GM12874 (cell line): ENCODE measurements around the gene NFAT5.

ENCODE experiments used
- TF ChIP-seq, protein P1 (sequence below): IDR thresholded peaks from 2 replicates; pipeline ENCODE4 v1.5.1; 2011; ENCODE audit warnings: low read depth, mild to moderate bottlenecking, control low read depth, low read length, moderate library complexity; ENCODE audit not compliant: insufficient read depth

NFAT5 gene

DNA sequence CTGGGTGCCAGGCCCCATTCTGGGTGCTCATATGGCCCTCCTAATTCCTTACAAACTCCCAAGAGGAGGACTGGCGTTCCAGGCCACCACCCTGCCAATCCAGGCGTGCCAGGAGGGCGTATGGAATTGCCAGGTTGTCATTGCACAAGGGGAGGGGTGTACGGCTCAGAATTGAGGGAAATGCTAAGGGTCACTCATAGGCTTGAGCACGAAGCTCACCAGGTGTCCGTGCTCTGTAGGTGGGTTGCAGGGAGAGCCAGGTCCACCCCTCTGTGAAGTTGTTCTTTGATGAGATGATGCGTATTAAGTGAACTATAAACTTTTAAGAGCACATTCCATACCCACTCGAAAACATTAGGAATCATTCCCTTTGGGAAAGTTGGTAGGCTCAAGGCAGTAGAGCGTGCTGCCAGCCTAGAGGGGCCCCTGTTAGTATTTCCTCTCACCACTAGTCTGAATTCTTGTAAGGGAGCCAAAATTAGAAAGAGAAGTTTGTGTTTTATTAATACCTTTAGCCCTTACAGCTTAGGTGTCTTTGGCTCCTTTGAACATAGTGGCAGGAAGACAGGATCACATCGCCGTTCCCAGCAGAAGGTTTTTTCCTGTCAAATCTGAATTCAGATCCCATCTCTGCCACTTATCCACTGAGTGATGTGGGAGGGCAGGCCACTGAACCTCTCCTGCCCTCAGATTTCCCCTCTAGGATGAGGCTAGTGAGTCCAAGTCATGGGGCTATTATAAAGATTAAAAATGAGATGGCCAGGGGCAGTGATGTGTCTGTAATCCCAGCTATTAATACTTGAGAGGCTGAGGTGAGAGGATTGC, 38.7 kb upstream of the NFAT5 start:
- TF ChIP-seq, protein P1, sequence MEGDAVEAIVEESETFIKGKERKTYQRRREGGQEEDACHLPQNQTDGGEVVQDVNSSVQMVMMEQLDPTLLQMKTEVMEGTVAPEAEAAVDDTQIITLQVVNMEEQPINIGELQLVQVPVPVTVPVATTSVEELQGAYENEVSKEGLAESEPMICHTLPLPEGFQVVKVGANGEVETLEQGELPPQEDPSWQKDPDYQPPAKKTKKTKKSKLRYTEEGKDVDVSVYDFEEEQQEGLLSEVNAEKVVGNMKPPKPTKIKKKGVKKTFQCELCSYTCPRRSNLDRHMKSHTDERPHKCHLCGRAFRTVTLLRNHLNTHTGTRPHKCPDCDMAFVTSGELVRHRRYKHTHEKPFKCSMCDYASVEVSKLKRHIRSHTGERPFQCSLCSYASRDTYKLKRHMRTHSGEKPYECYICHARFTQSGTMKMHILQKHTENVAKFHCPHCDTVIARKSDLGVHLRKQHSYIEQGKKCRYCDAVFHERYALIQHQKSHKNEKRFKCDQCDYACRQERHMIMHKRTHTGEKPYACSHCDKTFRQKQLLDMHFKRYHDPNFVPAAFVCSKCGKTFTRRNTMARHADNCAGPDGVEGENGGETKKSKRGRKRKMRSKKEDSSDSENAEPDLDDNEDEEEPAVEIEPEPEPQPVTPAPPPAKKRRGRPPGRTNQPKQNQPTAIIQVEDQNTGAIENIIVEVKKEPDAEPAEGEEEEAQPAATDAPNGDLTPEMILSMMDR = 0 out of 2 replicates have a peak, but pooled peaks have one; percentile 4

DNA sequence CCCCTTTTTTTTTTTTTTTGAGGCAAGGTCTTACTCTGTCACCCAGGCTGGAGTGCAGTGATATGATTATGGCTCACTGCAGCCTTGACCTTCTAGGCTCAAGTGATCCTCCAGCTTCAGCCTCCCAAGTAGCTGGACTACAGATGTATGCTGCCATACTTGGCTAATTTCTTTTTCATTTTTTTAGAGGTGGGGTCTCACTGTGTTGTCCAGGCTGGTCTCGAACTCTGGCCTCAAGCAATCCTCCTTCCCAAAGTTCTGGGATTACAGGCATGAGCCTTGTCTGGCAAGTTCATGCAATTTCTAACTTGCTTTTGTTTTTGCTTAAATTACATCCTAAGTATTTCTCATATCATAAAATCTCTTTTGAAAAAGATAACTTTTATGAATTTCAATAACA, 33.8 kb upstream of the NFAT5 start:
- TF ChIP-seq, protein P1 = no peak

DNA sequence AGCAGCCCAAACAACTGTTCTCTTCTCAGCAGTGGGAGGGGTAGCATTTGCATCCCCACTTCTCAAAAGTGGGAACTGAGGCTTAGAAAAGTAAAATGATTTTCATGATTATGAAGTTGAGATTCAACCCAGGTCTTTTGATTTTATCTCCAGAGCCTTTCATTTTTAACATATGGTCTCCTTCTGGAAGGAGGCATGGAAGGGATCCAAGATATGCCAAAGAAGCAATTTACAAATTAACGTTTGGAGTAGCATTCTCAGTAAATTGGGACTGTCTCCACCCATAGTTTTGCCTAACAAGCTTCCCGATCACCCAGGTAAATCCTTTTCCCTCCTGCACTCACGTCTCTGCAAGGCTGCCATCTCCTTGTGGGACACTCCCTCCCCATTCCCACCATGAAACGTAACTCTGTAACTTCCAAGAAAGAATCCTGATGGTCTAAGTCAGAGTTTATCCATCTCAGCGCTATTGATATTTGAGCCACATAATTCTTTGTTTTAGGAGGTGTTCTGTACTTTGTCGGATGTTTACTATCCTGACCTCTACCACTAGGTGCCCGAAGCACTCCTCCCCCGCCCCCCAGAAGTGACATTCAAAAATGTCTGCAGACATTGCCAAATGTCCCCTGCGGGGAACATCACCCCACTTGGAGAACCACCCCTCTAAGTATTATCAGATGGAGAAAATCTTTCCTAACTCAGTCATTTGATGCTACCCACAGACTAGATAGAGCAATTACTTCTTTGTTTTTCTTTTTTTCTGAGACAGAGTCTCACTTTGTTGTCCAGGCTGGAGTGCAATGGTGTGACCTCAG, 32.9 kb upstream of the NFAT5 start:
- TF ChIP-seq, protein P1 = no peak

DNA sequence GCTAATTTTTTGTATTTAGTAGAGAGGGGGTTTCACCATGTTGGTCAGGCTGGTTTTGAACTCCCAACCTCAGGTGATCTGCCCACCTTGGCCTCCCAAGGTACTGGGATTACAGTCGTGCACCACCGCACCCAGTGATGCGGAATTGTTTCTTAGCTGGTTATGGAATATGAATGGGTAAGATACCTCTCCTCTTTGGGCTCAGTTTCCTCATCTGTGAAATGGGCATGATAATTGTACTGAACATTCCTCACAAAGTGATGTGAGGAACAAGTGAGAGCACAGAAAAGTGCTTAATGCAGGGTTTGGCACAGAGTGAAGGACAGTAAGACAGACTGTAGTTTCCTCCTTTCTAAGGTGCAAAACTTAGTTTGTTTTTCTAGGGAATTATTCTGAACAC, 31.0 kb upstream of the NFAT5 start:
- TF ChIP-seq, protein P1 = no peak

DNA sequence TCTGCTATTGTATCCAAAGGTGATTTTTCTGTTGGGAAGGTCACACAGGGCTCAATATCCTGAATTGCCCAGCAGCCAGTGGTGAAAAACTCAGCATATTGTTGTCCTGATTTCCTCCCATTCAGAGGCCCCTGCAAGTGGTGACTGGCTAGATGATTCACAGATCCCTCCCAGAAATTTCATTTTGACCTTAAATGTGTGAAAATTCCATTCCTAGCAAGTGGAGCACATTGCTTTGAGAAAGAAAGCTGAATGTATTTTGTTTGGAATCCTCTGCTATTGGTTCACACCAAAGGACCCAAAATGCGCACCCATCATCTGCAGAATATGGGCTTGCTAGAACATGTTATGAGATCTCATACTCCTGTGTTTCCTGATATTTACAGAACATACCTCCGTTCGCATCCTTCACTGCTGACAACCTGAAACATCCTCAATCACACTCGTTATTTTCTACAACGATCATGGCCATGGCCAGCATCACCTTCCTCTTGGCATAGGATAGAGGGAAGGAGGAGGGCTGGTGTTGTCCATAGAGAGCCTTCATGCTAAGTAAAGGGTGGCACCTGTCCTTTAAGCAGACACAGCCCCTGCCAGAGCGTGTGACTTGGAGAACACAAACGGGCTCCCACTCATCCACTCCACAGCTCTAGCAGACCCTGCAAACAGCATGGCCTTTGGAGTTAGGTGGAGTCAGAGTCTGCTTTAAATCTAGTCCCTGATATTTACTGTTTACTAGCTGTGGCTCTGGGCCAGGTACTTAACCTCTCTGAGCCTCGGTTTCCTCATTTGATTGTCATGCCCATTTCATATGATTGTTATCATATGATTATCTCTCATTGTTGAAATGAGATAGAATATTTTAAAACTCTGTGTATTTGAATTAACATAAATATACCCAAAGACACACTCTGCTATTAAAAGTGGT, 30.4 kb upstream of the NFAT5 start:
- TF ChIP-seq, protein P1 = no peak

DNA sequence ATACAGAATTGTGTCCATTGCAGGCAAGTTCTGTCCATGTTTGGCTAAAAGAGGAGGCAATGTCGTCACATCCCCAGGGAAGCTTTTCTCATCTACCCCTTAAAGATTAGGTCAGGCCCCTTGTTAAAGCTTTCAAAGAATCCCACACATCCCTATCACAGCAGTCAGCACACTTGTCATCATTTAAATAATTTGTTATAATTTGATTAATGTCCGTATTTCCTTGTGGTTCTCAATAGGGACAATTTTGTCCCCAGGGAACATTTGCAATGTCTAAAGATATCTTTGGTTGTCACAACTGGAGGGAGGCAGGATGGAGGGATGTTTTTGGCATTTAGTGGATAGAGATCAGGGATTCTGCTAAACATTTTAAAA, 28.1 kb upstream of the NFAT5 start:
- TF ChIP-seq, protein P1 = no peak
